ENCODE data around the gene LRCH2.

DNA sequence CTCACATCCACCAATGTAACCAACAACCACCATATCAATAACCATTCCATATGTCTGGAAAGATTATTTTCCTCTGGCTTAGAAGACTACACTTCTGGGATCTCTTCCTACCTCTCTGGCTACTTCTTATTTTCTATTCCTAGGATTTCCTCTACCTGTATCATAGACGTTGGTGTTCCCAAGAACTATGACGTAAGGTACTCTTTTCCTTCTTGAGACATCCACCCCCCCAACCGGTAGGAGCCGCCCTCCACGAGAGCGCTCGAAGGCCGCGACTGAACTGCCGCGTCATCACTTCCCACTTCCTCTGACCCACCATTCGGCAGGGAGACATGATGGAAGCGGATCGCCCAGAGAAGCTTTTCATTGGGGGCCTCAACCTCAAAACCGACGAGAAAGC, 44.8 kb downstream of the LRCH2 start, which contains the start of gene RBMXL3:
- TF ChIP-seq POLR2AphosphoS5 (IDR thresholded peaks at IDR 0.05; ENCODE audit: low read depth, low read length), result no peak
- TF ChIP-seq SIN3A (IDR thresholded peaks at IDR 0.05; ENCODE audit: borderline replicate concordance, insufficient read depth, low read length), result no peak
- TF ChIP-seq TAF1 (IDR thresholded peaks at IDR 0.05; ENCODE audit: borderline replicate concordance, insufficient read depth, low read length), result no peak

Data from PFSK-1 (cell line).